ENCODE measurements around the gene KRTAP10-8. TPM values are rescaled to one million over a fixed set of nuclear protein-coding genes. Genes with fewer than 3 reads are reported as not detected.

Gene KRTAP10-8
- total RNA-seq, 1 donor: not detected

DNA sequence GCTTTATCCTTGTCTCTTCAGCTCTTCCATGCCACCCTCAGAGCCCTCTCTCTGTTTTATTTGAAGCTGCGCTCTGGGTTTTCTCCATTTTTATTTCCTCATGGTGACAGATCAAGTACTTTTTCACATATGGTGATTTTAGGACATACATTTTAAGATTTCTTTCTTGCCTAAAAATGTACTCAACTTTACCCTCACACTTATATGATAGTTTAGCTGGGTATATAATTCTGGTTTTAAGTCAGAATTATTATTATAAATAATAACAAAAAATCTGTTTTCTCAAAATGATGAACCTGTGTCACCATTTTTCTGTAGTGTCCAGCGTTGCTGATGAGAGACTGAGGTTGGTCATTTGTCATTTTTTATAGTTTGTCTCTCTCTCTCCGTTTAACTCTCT is 30.7 kb upstream of the KRTAP10-8 start:
- H2AFZ ChIP-seq (ENCODE audit: low read length): no peak overlapping the region
- TF ChIP-seq, protein P1, sequence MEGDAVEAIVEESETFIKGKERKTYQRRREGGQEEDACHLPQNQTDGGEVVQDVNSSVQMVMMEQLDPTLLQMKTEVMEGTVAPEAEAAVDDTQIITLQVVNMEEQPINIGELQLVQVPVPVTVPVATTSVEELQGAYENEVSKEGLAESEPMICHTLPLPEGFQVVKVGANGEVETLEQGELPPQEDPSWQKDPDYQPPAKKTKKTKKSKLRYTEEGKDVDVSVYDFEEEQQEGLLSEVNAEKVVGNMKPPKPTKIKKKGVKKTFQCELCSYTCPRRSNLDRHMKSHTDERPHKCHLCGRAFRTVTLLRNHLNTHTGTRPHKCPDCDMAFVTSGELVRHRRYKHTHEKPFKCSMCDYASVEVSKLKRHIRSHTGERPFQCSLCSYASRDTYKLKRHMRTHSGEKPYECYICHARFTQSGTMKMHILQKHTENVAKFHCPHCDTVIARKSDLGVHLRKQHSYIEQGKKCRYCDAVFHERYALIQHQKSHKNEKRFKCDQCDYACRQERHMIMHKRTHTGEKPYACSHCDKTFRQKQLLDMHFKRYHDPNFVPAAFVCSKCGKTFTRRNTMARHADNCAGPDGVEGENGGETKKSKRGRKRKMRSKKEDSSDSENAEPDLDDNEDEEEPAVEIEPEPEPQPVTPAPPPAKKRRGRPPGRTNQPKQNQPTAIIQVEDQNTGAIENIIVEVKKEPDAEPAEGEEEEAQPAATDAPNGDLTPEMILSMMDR (IDR thresholded peaks at IDR 0.05; ENCODE audit: extremely low read depth, low read depth, low read length): no peak
- H3K4me2 ChIP-seq (ENCODE audit: insufficient read depth, low read length): no peak overlapping the region
- no peak for DNase-seq (ENCODE audit: insufficient read length, low spot score, missing footprints)
- H3K27me3 ChIP-seq (ENCODE audit: insufficient read depth, low read length): no peaks in the 10 kb centered on the region
- no peak overlapping the region for H3K27ac ChIP-seq (ENCODE audit: low read depth, low read length)
- H4K20me1 ChIP-seq (ENCODE audit: insufficient read depth, low read length): no peaks in the 10 kb centered on the region
- no peaks in the 10 kb centered on the region for H3K36me3 ChIP-seq (ENCODE audit: insufficient read depth, low read length)
- no peaks in the 10 kb centered on the region for H3K4me1 ChIP-seq (ENCODE audit: insufficient read depth, low read length)
- no peak overlapping the region for H3K4me3 ChIP-seq (ENCODE audit: insufficient read depth, low read length)
- no peaks in the 10 kb centered on the region for H3K79me2 ChIP-seq (ENCODE audit: insufficient read depth, low read length)
- no peaks in the 10 kb centered on the region for H3K9me3 ChIP-seq (ENCODE audit: low read depth, low read length)

DNA sequence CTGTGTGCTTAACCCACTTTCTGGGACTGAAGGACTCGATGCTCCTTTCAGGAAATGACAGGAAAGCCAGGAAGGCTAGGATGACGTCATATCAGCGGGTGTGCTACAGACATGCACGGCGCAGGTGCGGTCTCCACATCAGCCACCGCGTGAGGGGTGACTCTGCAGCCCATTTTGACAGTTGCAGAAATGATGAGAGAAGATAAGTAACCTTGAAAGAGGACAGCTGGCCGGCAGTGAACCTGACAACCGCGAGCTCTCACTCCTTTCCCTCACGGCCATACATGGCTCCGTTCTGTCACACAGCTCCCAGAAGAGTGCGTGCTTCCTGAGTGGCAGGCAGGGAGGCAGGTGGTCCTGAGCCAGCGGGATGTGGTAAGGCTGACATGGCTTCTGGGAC is 29.8 kb upstream of the KRTAP10-8 start:
- Histone ChIP-seq H3K4me3 (ENCODE audit: insufficient read depth, low read length) (no peak overlapping the region), H3K4me1 (ENCODE audit: insufficient read depth, low read length) (no peaks in the 10 kb centered on the region), H3K27ac (ENCODE audit: low read depth, low read length) (no peak overlapping the region), H3K4me2 (ENCODE audit: insufficient read depth, low read length) (no peak overlapping the region), H4K20me1 (ENCODE audit: insufficient read depth, low read length) (no peaks in the 10 kb centered on the region), H3K9me3 (ENCODE audit: low read depth, low read length) (no peaks in the 10 kb centered on the region), H2AFZ (ENCODE audit: low read length) (no peak overlapping the region), H3K79me2 (ENCODE audit: insufficient read depth, low read length) (no peaks in the 10 kb centered on the region), H3K36me3 (ENCODE audit: insufficient read depth, low read length) (no peaks in the 10 kb centered on the region), H3K27me3 (ENCODE audit: insufficient read depth, low read length) (no peaks in the 10 kb centered on the region)
- no peak for DNase-seq (ENCODE audit: insufficient read length, low spot score, missing footprints)
- TF ChIP-seq, protein P1 (IDR thresholded peaks at IDR 0.05; ENCODE audit: extremely low read depth, low read depth, low read length): no peak

DNA sequence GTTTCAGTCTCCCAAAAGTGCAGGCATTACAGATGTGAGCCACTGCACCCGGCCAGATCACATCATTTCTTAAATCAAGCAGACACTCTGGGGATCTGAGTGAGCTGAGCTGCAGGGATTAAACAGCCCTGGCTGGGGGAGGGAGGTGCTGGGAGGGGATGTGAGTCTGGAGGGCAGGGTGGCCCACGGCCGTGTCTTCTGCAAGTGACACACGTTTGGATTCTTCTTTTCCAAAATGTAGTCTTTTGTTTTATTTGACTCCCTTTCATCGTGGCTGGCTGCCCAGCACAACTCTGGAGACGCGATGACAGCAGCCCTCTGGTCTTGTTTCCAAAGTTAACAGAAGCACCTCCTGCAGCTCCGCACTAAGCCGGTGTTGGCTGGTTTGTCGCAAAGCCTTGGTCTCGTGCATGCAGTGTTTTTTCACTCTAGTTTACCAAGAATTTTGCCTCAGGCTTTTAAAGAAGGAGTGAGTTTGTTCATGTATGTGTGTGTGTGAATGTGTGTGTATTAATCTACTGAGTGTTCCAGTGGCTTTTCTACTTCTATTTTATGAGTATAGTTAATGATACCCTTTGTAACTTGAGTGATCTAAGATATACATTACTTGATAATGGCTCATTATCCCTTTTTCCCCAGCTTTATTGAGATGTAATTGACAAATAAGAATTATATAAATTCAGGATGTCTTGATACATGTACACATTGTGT is 28.6 kb upstream of the KRTAP10-8 start:
- Histone ChIP-seq H3K79me2 (ENCODE audit: insufficient read depth, low read length) (no peaks in the 10 kb centered on the region), H3K27ac (ENCODE audit: low read depth, low read length) (no peak overlapping the region)
- no peak for DNase-seq (ENCODE audit: insufficient read length, low spot score, missing footprints)

DNA sequence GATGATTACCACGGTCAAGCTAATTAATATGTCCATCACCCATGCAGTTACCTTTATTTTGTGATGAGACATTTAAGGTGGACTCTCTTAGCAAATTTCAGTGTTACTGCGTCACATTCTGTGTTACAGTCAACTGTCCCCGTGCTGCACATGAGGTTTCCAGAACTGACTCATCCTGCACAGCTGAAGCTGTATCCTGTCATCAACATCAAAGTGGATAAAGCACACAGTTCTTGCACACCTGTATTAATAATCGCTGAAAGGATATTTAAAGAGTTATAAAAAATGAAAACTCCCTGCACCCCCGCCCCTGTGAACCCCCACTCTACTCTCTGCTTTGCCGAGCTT is 28.1 kb upstream of the KRTAP10-8 start:
- TF ChIP-seq, protein P1 (IDR thresholded peaks at IDR 0.05; ENCODE audit: extremely low read depth, low read depth, low read length): no peak
- Histone ChIP-seq H3K27me3 (ENCODE audit: insufficient read depth, low read length) (no peaks in the 10 kb centered on the region), H3K79me2 (ENCODE audit: insufficient read depth, low read length) (no peaks in the 10 kb centered on the region), H3K36me3 (ENCODE audit: insufficient read depth, low read length) (no peaks in the 10 kb centered on the region), H3K4me3 (ENCODE audit: insufficient read depth, low read length) (no peak overlapping the region), H4K20me1 (ENCODE audit: insufficient read depth, low read length) (no peaks in the 10 kb centered on the region), H3K27ac (ENCODE audit: low read depth, low read length) (no peak overlapping the region), H3K4me2 (ENCODE audit: insufficient read depth, low read length) (no peak overlapping the region), H3K9me3 (ENCODE audit: low read depth, low read length) (no peaks in the 10 kb centered on the region), H2AFZ (ENCODE audit: low read length) (no peak overlapping the region), H3K4me1 (ENCODE audit: insufficient read depth, low read length) (no peaks in the 10 kb centered on the region)
- no peak for DNase-seq (ENCODE audit: insufficient read length, low spot score, missing footprints)

More for the DNA sequence above, 28.6 kb upstream of the KRTAP10-8 start:
- Histone ChIP-seq H3K9me3 (ENCODE audit: low read depth, low read length) (no peaks in the 10 kb centered on the region), H3K27me3 (ENCODE audit: insufficient read depth, low read length) (no peaks in the 10 kb centered on the region), H4K20me1 (ENCODE audit: insufficient read depth, low read length) (no peaks in the 10 kb centered on the region), H3K4me2 (ENCODE audit: insufficient read depth, low read length) (no peak overlapping the region), H3K36me3 (ENCODE audit: insufficient read depth, low read length) (no peaks in the 10 kb centered on the region), H2AFZ (ENCODE audit: low read length) (no peak overlapping the region), H3K4me1 (ENCODE audit: insufficient read depth, low read length) (no peaks in the 10 kb centered on the region), H3K4me3 (ENCODE audit: insufficient read depth, low read length) (no peak overlapping the region)
- TF ChIP-seq, protein P1 (IDR thresholded peaks at IDR 0.05; ENCODE audit: extremely low read depth, low read depth, low read length): no peak

Measured in osteoblast (primary cell).